HepG2 (cell line): ENCODE data around the gene ATG16L2. TPM values are rescaled to one million over a fixed set of nuclear protein-coding genes. Genes with fewer than 3 reads are reported as not detected.

Source experiments
- FOXP4 ChIP-seq: sonication (generic); formaldehyde crosslinking; IDR thresholded peaks from 2 replicates; pipeline ENCODE4 v1.4.0; 2020; ENCODE audit warnings: missing genetic modification reagents
- IKZF5 ChIP-seq: IDR thresholded peaks from 2 replicates; pipeline ENCODE4 v1.6.1; 2018; ENCODE audit warnings: missing genetic modification reagents, mild to moderate bottlenecking, missing compliant biosample characterization
- IRX3 ChIP-seq: sonication (generic); formaldehyde crosslinking; IDR thresholded peaks from 2 replicates; pipeline ENCODE4 v1.8.1; 2023; ENCODE audit warnings: mild to moderate bottlenecking, low read depth, missing genetic modification reagents, borderline replicate concordance
- MED13 ChIP-seq: sonication (generic); formaldehyde crosslinking; IDR thresholded peaks from 2 replicates; pipeline ENCODE4 v1.5.0; 2020; ENCODE audit warnings: missing genetic modification reagents
- MED8 ChIP-seq: sonication (generic); formaldehyde crosslinking; IDR thresholded peaks from 2 replicates; pipeline ENCODE4 v1.8.1; 2023; ENCODE audit warnings: mild to moderate bottlenecking, missing genetic modification reagents; ENCODE audit not compliant: insufficient replicate concordance
- RBM39 ChIP-seq: fragments of 200-400 bp; formaldehyde crosslinking; IDR thresholded peaks from one replicate; pipeline ENCODE4 v1.6.1; 2018; ENCODE audit warnings: antibody characterized with exemption, mild to moderate bottlenecking, low read depth, low read length; ENCODE audit not compliant: poor library complexity, severe bottlenecking
- REXO4 ChIP-seq: sonication (generic); formaldehyde crosslinking; IDR thresholded peaks from 2 replicates; pipeline ENCODE4 v1.8.0; 2022; ENCODE audit warnings: missing genetic modification reagents, mild to moderate bottlenecking, borderline replicate concordance
- ZFP82 ChIP-seq: sonication (generic); formaldehyde crosslinking; IDR thresholded peaks from 2 replicates; pipeline ENCODE4 v1.5.1; 2020; ENCODE audit warnings: mild to moderate bottlenecking, missing genetic modification reagents, borderline replicate concordance
- ZHX2 ChIP-seq, 2 experiments: sonication (generic) in 1 of 2; formaldehyde crosslinking in 1 of 2; IDR thresholded peaks; 2 replicates each; pipeline versions ENCODE4 v1.6.1 to v1.9.0; 2014 to 2022; ENCODE audit warnings: antibody characterized with exemption in 1 of 2, borderline replicate concordance in 1 of 2, inconsistent platforms in 1 of 2, low read depth in 1 of 2, missing genetic modification reagents in 1 of 2
- ZMYM3 ChIP-seq: sonication (generic); formaldehyde crosslinking; IDR thresholded peaks from 2 replicates; pipeline ENCODE4 v1.5.1; 2020; ENCODE audit warnings: mild to moderate bottlenecking, missing genetic modification reagents
- ZNF124 ChIP-seq: sonication (generic); formaldehyde crosslinking; IDR thresholded peaks from 2 replicates; pipeline ENCODE4 v1.4.0; 2020; ENCODE audit warnings: missing genetic modification reagents
- ZNF234 ChIP-seq: sonication (generic); formaldehyde crosslinking; conservative IDR thresholded peaks from 2 replicates; pipeline ENCODE4 v1.5.1; 2020; ENCODE audit warnings: mild to moderate bottlenecking, missing genetic modification reagents
- ZNF276 ChIP-seq: sonication (generic); formaldehyde crosslinking; IDR thresholded peaks from 2 replicates; pipeline ENCODE4 v1.4.0; 2020; ENCODE audit warnings: mild to moderate bottlenecking, low read depth, missing genetic modification reagents
- ZNF468 ChIP-seq: sonication (generic); formaldehyde crosslinking; IDR thresholded peaks from 2 replicates; pipeline ENCODE4 v1.8.0; 2022; ENCODE audit warnings: mild to moderate bottlenecking, moderate library complexity, missing genetic modification reagents
- ZNF7 ChIP-seq: IDR thresholded peaks from 2 replicates; pipeline ENCODE4 v1.6.1; 2016; ENCODE audit warnings: missing biosample characterization, missing genetic modification reagents
- ZNF761 ChIP-seq: sonication (generic); formaldehyde crosslinking; conservative IDR thresholded peaks from 2 replicates; pipeline ENCODE4 v1.4.0; 2020; ENCODE audit warnings: mild to moderate bottlenecking, missing genetic modification reagents
- polyA plus RNA-seq, 8 experiments: library from polyadenylated mRNA; depleted of rRNA in 3 of 8; stranded (reverse) in 7 of 8; unstranded in 1 of 8; fragments of >200 nt; fragmentation: Illumina TruSeq in 4 of 8; extraction: Trizol in 4 of 8; gene quantifications; 2 replicates each; pipeline versions ENCODE4 v1.2.1 to v1.2.3, GENCODE V29; 2011 to 2016; ENCODE audit warnings: low read depth in 4 of 8, missing spikeins in 1 of 8, mixed read lengths in 1 of 8; ENCODE audit not compliant: insufficient read depth in 1 of 8
- total RNA-seq, 5 experiments: library from RNA; depleted of rRNA; stranded (reverse); fragments of >200 nt; fragmentation: Illumina TruSeq; extraction: Trizol; gene quantifications; 2 replicates each; pipeline ENCODE4 v1.2.3, GENCODE V29; 2016; ENCODE audit warnings: low read depth in 1 of 5

The ATG16L2 gene
- total and polyA plus RNA-seq, 2 of the 13 experiments (the other 11 are each of a cell fraction or from before 2014, with no cell fraction given) = 6.2 to 14.8 TPM

- peak; percentile 59; the same call in 1 of the 2 replicates for TF ChIP-seq ZNF276 (CRISPR knock-in tag)
- TF ChIP-seq RBM39 = peak; percentile 26
- no peak; the same call in 1 of the 2 replicates for TF ChIP-seq ZNF234 (CRISPR knock-in tag)
- 0 out of 2 replicates have a peak, but pooled peaks have one; percentile 7 for TF ChIP-seq ZNF761 (CRISPR knock-in tag)
- no peak for TF ChIP-seq MED13 (CRISPR knock-in tag)
- TF ChIP-seq FOXP4 (CRISPR knock-in tag) = no peak
- no peak for TF ChIP-seq IRX3 (CRISPR knock-in tag)
- TF ChIP-seq REXO4 (CRISPR knock-in tag) = no peak
- TF ChIP-seq ZFP82 = 0 out of 2 replicates have a peak, but pooled peaks have one; percentile 13
- TF ChIP-seq ZHX2 (IDR thresholded peaks at IDR 0.05; ENCODE audit: low read depth) = peak; percentile 28; the same call in 1 of the 2 replicates
- no peak for TF ChIP-seq ZHX2 (CRISPR knock-in tag; IDR thresholded peaks at IDR 0.05; ENCODE audit: borderline replicate concordance)
- 0 out of 2 replicates have a peak, but pooled peaks have one; percentile 10 for TF ChIP-seq ZNF124 (CRISPR knock-in tag)
- peak; percentile 13; the same call in 1 of the 2 replicates for TF ChIP-seq IKZF5 (CRISPR knock-in tag)
- TF ChIP-seq MED8 (CRISPR knock-in tag) = no peak
- no peak for TF ChIP-seq ZMYM3 (CRISPR knock-in tag)
- no peak for TF ChIP-seq ZNF7 (CRISPR knock-in tag)
- TF ChIP-seq ZNF468 (CRISPR knock-in tag) = 0 out of 2 replicates have a peak, but pooled peaks have one; percentile 29
Measured at GRCh38 chr11:72814286-72815109, at the start of gene ATG16L2 (continued).
